ENCODE results near the gene ME3. TPM values are rescaled to one million over a fixed set of nuclear protein-coding genes. Genes with fewer than 3 reads are reported as not detected.

The ME3 gene
- total RNA-seq, 1 donor from 2014 or later, result 49.6 TPM

DNA sequence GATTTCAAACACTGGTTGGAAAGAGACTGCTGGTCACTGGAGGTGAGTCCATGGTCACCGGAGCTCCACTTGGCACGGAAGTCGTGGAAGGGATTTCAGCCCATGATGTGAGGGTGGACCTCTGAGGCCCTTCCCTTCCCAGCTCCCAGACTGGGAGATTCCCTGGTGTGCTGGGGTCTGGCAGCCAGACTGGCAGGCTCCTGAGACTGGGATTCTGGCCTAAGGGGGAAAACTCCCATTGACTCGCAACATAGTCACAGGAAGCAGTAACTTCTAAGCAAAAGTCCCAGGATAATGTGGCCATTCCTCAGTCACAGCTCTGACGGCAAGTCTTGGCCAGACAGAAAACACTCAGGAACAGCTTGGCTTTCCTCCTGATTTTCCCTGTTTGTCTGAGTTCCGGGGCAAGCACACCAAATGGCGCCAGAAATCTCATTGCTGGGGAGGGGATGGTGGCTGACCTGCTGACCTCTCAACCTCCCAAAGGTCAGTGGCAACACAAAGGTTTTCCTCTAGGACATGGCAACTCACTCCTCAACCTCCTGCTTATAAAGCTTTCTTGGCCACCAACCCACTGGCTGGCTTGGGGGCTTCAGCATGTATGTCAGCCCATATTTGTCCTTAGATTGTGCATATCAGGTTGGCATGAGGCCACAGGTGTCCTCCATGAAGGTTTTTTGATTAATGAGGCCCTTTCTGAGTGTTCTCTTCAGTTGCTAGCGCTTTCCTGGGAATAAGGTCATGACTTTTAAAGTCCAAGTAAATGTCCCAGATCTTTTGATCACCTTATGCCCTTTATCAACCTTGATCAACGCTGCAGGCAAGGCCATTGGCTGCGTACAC, 198.2 kb downstream of the ME3 start:
- Mint-ChIP-seq H3K36me3 (no peaks in the 10 kb centered on the region), H3K27ac (peak overlapping the region; percentile 2), H3K9me3 (peaks cover 2% of the 10 kb centered on the region), H3K4me1 (peaks cover 20% of the 10 kb centered on the region), H3K27me3 (ENCODE audit: insufficient read depth, low read depth) (peaks cover 2% of the 10 kb centered on the region), H3K4me3 (no peak overlapping the region)
- DNase-seq (ENCODE audit: low spot score), result no peak
- Histone ChIP-seq H2AFZ (replicated peaks) (no peak overlapping the region), H3K4me1 (no peaks in the 10 kb centered on the region), H3K9me3 (ENCODE audit: low read depth) (no peaks in the 10 kb centered on the region), H3F3A (ENCODE audit: low read depth) (no peaks in the 10 kb centered on the region), H3K27ac (no peak overlapping the region), H3K79me2 (ENCODE audit: low read depth) (no peaks in the 10 kb centered on the region), H3K36me3 (peaks cover 3% of the 10 kb centered on the region), H4K20me1 (ENCODE audit: low read depth) (no peaks in the 10 kb centered on the region), H3K4me3 (no peak overlapping the region), H3K4me2 (no peak overlapping the region), H3K9ac (no peak overlapping the region), H3K27me3 (no peaks in the 10 kb centered on the region)
- TF ChIP-seq, protein P1, sequence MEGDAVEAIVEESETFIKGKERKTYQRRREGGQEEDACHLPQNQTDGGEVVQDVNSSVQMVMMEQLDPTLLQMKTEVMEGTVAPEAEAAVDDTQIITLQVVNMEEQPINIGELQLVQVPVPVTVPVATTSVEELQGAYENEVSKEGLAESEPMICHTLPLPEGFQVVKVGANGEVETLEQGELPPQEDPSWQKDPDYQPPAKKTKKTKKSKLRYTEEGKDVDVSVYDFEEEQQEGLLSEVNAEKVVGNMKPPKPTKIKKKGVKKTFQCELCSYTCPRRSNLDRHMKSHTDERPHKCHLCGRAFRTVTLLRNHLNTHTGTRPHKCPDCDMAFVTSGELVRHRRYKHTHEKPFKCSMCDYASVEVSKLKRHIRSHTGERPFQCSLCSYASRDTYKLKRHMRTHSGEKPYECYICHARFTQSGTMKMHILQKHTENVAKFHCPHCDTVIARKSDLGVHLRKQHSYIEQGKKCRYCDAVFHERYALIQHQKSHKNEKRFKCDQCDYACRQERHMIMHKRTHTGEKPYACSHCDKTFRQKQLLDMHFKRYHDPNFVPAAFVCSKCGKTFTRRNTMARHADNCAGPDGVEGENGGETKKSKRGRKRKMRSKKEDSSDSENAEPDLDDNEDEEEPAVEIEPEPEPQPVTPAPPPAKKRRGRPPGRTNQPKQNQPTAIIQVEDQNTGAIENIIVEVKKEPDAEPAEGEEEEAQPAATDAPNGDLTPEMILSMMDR (IDR thresholded peaks at IDR 0.05), result no peak
- TF ChIP-seq EZH2phosphoT487 (IDR thresholded peaks at IDR 0.05) (no peak), EZH2 (IDR thresholded peaks at IDR 0.05) (no peak)

- TF ChIP-seq, protein P1 (IDR thresholded peaks at IDR 0.05), result no peak
- Mint-ChIP-seq H3K27me3 (ENCODE audit: insufficient read depth, low read depth) (peaks cover 2% of the 10 kb centered on the region), H3K4me3 (no peak overlapping the region), H3K27ac (no peak overlapping the region), H3K9me3 (no peaks in the 10 kb centered on the region), H3K36me3 (peaks cover 3% of the 10 kb centered on the region), H3K4me1 (no peaks in the 10 kb centered on the region)
- H4K20me1 ChIP-seq (ENCODE audit: low read depth), result no peaks in the 10 kb centered on the region
- H3K36me3 ChIP-seq, result no peaks in the 10 kb centered on the region
- no peak overlapping the region for H2AFZ ChIP-seq (replicated peaks)
- H3K4me3 ChIP-seq, result no peak overlapping the region
- no peak overlapping the region for H3K9ac ChIP-seq
- H3K79me2 ChIP-seq (ENCODE audit: low read depth), result no peaks in the 10 kb centered on the region
- no peak overlapping the region for H3K27ac ChIP-seq
- no peaks in the 10 kb centered on the region for H3K4me1 ChIP-seq
- DNase-seq (ENCODE audit: low spot score), result no peak
- H3F3A ChIP-seq (ENCODE audit: low read depth), result no peaks in the 10 kb centered on the region
- no peaks in the 10 kb centered on the region for H3K27me3 ChIP-seq
- H3K9me3 ChIP-seq (ENCODE audit: low read depth), result no peaks in the 10 kb centered on the region
- H3K4me2 ChIP-seq, result no peak overlapping the region
These were observed 202.7 kb downstream of the ME3 start for GRCh38 chr11:86469491-86470388.

GRCh38 chr11:86468169-86468568, 204.2 kb downstream of the ME3 start:
- H3K27me3 ChIP-seq, result no peaks in the 10 kb centered on the region
- no peaks in the 10 kb centered on the region for H4K20me1 ChIP-seq (ENCODE audit: low read depth)
- H3K4me1 ChIP-seq, result no peaks in the 10 kb centered on the region
- H3F3A ChIP-seq (ENCODE audit: low read depth), result no peaks in the 10 kb centered on the region
- no peak overlapping the region for H3K4me2 ChIP-seq
- no peak overlapping the region for H3K9ac ChIP-seq
- no peak for TF ChIP-seq EZH2 (IDR thresholded peaks at IDR 0.05)
- no peak overlapping the region for H3K27ac ChIP-seq
- H3K79me2 ChIP-seq (ENCODE audit: low read depth), result no peaks in the 10 kb centered on the region
- H3K4me3 ChIP-seq, result no peak overlapping the region
- Mint-ChIP-seq H3K27ac (no peak overlapping the region), H3K4me1 (no peaks in the 10 kb centered on the region), H3K27me3 (ENCODE audit: insufficient read depth, low read depth) (peaks cover 2% of the 10 kb centered on the region), H3K36me3 (peaks cover 3% of the 10 kb centered on the region), H3K4me3 (no peak overlapping the region), H3K9me3 (no peaks in the 10 kb centered on the region)
- H3K9me3 ChIP-seq (ENCODE audit: low read depth), result no peaks in the 10 kb centered on the region
- DNase-seq (ENCODE audit: low spot score), result no peak
- H3K36me3 ChIP-seq, result no peaks in the 10 kb centered on the region
- no peak overlapping the region for H2AFZ ChIP-seq (replicated peaks)

Data from neural progenitor cell (in vitro differentiated cells).